NCI-H82 (cell line): ENCODE measurements around the gene BCL2L15.

Experiments used
- DNase-seq: peaks from one replicate; lab custom pipeline; 2025; lab: John Stamatoyannopoulos, UW

The BCL2L15 gene

DNA sequence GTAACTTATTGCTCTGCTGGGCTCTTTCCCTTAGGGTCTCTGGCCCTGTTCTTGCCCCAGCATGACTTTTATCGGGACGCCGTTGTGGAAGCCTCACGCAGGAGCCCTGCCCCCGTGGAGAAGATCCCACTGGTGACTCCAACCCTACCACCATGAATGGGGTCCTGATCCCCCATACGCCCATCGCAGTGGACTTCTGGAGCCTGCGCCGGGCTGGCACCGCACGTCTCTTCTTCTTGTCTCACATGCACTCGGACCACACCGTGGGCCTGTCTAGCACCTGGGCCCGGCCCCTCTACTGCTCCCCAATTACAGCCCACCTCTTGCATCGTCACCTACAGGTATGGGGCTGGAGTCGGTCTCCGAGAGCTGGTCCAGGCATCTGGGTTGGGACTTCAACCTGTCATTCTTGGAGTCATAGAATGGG is 18.1 kb upstream of the BCL2L15 start:
- peak; percentile 64 for DNase-seq

DNA sequence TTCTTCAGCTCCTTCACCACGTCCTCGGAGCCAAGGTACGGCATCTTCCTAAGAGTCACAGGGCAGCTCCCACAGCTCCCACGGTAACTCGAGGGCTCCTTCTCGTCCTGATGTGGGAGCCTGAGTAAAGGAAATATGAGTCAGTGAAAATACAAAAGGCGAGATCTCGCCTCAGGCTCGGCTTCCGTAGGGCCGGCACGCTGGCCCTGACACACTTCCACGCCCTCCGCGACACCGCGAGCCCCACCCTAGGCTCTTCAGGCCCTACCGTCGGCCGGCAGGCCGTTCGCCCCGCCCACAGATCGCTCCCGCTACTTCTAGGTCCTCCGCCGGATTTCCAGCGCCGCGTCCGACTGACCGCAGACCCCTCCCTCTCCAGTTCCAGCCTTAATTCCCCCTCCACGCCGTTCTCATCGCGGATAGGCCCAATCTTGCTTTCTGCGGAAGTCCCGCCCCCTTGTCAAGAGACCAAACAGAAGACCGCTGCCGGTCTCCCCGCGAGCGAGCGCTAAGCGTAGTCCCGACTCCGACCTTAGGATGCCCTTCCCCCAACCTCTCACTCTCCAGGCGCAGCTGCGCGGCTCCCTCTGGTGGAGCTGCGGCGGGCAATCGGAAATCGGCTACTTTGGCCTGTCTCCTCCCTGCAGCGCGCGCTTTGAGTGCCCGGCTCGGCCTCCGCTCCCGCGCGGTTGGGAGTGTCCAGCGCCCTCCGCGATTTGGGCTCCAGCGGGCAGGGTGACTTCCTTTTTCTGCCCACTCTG is 17.5 kb upstream of the BCL2L15 start, which contains the start of the genes AP4B1 and DCLRE1B:
TSS of gene AP4B1 (minus strand) at position 126 of the 761 bp plus-strand sequence. CDS start at position 44, 82 bp downstream.
TSS of gene DCLRE1B (plus strand) at position 653 of the 761 bp plus-strand sequence. CDS start 261 bp downstream, outside the sequence.
- DNase-seq = peak; percentile 100

DNA sequence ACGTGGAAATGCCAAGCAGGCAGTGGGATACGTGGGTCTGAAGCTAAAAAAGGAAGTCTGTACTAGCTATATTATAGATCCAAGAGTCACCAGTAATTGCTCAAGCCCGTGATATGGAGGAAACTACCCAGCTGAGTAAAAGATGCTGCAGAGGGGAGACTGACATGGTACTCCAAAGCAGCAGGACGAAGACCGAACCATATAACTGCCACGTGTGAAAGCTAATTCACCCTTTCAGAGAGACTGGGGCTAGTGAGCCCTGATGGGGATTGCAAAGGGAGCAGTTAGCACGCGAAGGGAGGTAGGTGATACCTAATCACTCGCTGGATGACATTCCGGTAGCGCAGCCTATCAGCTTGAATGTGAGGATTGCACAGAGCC is 16.9 kb upstream of the BCL2L15 start:
- peak; percentile 91 for DNase-seq

DNA sequence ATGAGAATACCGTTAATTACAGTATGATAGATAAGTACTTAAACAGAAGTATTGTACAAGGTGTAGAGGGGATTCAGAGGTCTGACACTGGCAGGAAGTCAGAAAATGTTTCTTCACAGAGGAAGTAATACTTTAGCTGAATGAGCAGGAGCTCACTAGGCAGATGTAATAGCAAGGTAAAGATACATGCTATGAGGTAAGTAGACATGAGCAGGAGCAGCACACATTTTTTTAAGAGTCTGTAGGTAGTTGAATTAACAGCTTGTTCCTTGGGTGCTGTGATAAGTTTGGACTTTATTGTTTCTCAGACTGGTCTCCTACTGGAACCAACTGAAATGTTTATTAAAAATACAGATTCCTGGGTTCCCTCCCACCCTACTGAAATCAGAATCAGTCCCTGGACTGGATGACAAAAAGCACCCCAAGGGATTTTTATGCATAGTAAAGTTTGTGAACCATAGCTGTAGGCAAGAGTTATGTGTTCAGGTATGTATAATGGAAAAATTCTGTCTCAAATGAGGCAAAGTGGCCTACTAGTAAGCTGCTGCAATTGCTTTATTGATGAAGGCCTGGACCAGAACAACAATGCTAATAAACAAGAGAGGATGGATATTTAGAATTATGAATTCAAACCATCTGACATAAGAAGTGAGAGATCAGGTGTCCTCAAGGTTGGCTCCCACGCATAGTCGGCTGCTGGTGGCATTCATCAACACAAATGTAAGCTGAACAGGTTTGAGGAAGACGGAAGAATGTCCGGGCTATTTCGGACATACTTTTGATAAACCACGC is 16.3 kb upstream of the BCL2L15 start:
- DNase-seq = peak; percentile 53

DNA sequence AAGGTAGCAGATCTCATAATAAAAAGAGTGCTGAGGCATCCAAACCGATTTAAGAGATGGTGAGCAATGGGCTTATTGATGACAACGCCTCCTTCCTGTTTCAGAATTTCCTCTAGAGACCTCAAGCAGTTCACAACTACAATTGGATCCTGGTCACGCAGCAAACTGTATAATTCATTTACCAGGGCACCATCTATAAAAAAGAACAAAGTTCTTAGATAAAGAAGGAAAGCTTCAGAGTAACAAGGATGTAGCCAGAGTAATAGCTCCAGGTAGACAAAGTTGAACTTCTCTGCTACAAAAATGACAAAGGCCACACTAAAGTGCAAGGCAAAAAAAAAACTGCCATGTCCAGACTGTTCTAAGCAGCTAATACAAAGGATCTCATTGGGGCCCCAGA is 13.8 kb upstream of the BCL2L15 start:
- no peak for DNase-seq

DNA sequence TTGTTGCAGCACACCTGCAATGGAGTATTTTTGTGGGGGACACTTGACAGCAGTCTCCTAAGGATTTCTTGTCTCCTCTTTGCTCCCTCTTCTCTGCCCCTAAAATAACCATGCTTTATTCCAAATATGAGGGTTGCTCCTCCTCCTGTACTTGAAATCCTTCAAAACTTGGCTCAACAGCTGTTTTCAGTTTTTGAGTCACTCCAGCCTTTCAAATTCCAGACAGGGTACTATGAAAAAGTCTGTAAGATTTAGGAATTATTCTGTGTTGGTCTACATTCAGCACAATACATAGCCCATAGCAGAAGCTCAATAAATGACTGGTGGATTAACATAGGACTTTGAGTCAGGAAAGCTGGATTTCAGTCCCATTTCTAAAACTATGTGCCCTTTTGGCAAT is 11.7 kb upstream of the BCL2L15 start:
- no peak for DNase-seq

DNA sequence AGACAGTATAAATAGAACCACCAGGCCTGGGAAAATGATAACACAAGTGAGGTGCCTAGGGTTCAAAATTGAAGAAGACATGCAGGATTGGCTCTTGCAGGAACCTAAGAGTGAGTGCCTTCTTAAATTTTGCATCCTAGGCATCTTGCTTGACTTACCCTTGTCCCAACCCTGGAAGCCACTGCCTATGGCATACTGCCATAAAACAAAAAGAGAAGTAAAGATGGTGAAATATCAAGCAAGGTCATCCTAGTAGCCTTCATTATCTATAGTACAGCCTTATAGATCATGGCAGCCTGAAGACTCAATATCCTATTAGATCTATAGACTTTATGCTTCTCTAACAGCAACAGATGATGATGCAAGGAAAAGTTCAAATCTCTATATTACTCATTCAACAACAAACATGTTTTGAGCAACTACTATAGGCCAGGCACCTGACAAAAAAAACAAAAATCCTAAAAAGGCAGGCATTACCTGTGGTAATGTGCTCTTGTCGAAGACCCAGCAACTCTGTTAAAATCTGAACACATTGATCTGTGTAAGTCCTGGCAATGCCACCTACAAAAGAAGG is 10.9 kb upstream of the BCL2L15 start:
- no peak for DNase-seq

DNA sequence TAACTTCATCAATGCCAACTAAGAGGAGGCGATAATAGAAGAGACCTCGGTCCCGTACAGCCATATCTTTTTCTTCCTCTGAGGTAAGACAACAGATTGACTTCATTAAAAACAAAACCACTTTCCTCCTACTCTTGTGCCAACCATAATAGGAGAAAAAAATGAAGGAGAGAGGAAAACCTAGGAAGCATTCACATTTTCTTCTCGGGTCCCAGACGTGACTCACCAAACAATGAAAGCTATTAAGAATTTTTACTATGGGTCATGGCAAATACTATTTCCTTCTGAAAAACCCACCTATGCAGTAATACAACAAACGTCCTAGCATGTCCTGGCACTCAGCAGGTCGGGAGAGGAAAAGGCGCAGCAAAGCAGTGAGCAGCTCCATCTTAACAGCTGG is 8.6 kb upstream of the BCL2L15 start:
- no peak for DNase-seq

DNA sequence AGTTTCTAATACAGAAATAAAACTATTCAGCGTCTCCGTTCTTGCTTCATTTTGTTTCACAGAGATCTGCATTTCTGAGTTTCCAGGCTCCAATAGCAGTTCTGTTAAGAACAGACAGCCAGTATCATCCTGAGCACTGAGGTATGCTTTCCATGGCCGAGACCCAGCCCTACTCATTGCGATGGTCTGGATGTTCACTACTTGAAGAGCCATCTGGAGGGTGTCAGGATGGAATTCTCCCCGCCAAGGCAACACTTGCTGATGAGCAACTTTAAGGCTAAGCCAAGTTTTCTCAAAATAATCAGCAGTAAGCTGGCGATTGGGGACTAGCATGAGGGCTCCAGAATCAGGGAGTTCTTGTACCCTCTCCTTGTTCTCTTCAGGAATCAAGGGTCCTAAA is 7.7 kb upstream of the BCL2L15 start:
- DNase-seq = no peak

DNA sequence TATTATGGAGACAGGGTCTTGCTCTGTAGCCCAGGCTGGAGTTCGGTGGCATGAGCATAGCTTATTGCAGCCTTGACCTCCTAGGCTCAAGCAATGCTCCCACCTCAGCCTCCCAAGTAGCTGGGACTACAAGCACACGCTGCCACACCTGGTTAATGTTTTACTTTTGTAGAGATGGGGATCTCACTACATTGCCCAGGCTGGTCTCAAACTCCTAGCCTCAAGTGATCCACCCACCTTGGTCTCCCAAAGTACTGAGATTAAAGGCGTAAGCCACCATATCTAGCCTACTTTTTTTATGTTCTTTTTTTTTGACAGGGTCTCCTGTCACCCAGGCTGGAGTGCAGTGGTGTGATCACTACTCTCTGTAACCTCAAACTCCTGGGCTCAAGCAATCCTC is 5.9 kb upstream of the BCL2L15 start:
- DNase-seq = no peak

DNA sequence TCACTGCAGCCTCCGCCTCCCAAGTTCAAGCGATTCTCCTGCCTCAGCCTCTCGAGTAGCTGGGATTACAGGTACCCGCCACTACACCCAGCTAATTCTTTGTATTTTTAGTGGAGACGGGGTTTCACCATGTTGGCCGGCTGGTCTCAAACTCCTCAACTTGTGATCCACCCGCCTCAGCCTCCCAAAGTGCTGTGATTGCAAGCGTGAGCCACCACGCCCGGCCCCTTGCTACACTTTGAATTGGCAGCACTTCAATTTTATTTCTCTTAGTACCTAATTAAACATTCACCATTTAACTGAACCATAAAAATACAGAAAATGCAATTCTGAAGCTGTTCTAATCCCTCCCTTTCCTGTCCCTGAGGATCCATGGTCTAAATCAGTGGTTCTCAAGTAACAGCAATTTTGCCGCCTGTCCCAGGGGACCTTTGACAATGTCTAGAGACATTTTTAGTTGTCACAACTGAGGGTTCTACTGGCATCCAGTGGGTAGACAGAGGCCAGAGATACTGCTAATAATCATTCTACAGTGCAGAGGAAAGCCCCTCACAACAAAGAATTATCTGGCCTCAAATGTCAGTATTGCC is 4.3 kb upstream of the BCL2L15 start:
- no peak for DNase-seq

DNA sequence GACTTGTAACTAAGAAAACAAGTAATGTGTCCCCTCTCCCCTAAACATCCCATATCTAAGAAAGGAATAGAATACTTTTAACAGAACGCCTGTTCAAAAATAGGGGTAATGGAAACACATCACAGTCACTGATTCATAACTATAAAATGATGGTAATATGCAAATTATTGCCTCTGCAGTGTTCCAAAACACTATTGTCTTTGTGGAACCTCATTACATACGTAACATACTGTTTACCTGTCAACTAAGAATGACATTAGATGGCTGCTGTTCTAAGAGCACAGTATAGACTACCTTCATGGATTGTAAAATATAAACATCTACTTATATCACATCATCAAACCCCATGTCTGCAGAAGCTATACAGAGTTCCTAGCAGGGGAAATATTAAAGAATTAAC is 3.4 kb upstream of the BCL2L15 start:
- no peak for DNase-seq

DNA sequence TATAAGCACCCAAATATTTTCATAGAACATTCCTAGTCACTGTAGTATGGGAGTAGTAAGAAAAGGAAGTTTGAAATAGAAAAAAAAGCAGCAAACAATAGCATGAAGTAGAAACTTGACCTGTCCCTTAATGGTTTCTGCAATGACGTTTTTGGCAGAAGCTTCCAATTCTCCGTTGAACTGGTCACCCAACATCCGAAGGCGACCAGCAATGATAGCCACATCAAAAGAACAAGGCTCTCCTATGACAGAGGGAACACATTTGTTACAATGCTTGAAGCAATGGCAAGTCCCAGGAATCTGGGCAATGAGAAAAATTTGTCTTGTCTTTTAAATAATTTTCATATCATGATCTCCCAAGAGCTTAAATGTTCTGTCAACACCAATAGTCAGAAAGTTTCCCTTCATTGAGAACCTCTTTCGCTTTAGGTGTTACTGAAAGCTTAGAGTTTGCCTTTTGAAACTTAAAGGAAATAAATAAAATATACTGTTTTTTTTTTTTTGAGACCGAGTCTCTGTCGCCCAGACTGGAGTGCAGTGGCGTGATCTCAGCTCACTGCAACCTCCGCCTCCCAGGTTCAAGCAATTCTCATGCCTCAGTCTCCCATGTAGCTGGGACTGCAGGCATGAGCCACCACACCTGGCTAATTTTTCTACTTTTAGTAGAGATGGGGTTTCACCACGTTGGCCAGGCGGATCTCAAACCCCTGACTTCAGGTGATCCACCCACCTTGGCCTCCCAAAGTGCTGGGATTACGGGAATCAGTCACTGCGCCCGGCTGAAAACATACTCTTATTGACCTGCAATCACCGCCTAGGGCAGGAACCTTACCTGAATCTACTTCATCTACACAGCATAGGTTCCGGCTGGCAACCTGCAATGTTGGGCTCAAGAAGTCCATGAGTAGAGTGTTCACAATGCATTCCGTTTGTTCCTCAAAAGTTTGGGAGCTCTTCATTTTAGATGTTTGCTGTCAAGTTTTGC is 672 bp downstream of the BCL2L15 start:
- DNase-seq = no peak

DNA sequence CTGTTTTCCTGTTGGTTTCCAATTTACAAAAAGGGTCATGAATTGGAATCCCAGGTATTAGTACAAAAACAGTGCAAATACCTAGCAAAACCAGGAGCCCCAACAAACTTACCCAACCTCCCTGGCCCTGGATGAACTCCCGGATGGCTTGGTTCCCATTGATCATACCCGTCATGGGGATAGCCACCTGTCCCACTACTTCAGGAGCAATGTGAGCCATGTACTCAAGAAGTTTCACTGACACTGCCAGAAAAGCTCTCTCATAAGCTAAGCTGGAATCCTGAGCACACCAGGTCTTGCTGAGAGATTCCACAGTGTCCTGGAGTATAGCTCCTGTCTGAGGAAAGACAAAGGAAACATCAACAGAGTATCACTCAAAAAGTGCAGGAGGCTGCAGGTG is 5.7 kb downstream of the BCL2L15 start:
- DNase-seq = no peak

DNA sequence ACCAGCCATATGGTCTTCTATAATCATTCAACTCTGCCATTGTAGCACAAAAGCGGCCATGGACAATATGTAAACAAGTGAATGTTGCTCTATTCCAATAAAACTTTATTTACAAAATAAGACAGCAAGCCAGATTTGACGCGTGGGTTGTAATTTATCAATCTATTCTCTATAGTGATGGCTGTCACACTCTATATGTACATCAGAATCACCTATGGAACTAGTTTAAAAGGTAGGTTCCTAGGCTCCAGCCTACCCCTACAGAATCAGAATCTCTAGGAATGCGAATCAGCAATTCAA is 7.7 kb downstream of the BCL2L15 start:
- no peak for DNase-seq

DNA sequence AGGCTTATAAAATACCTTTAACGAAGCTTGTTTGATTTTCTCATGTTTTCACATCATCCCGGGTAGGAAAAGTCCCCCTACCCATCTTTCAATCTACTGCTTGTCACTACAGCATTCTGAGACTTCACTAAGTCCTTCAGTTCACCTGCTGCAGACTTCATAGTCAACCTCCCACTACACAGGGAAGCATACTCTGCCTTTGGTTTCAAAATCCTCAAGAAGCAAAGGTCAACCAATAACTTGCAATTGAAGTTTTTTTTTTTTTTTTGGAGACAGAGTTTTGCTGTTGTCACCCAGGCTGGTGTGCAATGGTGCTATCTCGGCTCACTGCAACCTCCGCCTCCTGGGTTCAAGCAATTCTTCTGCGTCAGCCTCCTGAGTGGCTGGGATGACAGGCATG is 11.2 kb downstream of the BCL2L15 start:
- DNase-seq = no peak

DNA sequence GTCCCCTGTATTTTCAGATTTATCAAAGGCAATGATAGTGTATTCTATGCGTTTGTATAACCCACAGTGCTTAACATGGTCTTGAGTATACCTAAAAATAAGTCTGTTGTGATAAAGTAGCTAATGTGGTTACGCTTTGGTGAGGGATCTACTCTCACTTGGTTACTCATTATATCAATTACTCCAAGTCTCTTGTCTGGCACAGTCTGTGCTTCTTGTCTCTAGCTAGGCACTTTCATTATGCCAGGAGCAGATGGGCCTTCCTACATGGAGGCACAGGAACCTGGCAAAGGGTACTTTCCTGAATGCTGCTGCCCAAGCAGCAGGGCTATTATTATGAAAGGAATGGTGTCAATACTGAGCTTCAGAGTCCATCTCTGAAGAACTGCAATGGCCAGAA is 11.7 kb downstream of the BCL2L15 start:
- no peak for DNase-seq

DNA sequence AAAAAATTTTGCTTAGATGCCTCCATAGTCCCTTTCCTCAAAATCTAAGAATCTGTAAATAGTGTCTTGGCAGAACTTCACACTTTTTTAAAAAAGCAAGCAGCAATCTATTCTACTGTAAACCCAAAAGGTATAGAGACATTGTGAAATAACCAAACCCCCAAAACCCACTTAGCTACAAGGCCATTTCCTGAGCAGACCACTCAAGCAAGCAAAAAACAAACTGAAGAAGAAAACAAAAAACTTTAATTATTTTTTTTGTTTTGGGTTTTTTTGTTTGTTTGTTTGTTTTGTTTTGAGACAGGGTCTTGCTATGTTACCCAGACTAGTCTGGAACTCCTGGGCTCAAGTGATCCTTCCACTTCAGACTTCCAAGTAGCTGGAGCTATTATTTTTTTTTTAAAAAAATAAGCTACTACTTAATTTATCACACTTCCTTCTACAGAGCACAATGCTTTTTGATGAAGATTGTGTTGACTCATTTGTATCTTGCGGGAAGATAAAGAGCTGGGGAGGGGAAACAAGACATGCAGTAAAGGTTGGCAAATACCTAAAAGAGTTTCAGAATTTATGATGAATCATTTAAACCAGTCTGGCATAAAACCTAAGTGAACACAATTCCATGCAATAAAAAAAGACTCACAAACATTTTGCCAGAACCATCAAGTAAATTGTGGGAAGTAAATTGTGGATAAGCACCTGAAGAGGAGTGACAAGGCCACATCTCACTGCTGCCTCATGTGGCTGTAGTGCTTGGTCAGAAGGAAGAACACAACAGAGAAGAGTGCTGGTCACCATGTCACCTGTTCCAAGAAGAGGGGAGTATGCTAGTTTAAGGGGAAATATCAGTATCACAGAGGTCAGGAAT is 13.1 kb downstream of the BCL2L15 start:
- DNase-seq = peak; percentile 16

DNA sequence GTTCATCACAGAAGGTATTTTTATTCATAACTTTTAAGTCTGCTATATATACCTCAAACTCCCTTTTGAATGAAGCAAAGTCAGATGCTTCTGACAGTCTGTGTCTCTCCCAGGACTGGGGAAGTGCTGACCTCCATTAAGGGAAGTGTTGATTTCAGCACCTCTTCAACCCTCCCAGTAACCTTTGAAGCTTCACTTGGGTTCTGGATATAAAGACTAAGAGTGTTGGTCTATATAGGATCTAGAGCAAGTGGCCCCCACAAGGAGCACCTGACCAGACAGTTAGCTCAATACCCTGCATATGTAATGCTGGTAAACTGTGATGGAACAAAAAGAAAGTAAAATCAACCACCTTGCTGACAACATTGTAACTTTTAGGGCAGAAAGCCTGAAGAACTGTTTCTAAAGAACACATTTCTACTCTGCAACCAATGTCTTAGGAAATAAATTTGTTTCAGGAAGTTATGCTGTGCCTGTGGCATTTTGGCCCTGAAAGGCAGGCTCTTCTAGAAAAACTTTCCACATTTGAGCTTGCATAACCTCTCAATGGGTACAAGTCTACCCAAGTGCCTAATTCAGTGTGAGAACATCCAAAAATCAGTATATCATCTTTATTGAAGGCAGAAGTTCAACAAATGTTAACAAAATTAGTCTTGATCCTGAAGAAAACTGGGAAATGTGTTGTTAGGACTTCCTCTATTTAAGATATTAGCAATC is 15.0 kb downstream of the BCL2L15 start:
- DNase-seq = no peak

DNA sequence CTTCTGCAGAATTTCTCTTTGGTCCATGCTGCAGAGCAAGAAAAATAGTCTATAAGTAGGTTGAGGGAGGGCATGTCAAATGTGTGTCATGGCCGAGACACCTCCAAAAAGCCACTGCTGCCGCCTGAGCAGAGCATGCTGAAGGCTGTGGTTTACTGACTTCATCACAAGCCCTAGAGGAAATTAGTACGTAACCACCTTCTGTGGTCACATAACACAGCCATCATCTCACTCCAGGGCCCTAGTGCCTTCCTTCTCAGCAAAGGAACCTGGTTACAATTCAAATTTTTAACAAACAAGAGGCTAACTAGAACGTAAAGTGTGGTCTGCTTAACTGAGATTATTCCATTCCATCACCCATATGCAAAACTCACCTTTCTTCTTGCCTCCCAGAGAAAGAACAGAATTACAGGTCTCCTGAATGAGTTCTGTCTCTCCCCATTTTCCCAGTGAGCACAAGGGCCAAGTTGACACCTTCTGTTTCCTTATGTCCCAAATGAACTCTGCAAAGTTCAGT is 15.7 kb downstream of the BCL2L15 start, which contains the start of gene PTPN22:
TSS of gene PTPN22 (minus strand) at position 116 of the 517 bp plus-strand sequence.
- no peak for DNase-seq
